ENCODE data around the gene TMPRSS13. TPM values are rescaled to one million over a fixed set of nuclear protein-coding genes. Genes with fewer than 3 reads are reported as not detected.
A peak's percentile ranks its signal among the peaks of the same experiment; 100 is the strongest.

The TMPRSS13 gene
- total RNA-seq, 4 donors from 2014 or later: 0.60 to 1.7 TPM; not detected in 2

DNA sequence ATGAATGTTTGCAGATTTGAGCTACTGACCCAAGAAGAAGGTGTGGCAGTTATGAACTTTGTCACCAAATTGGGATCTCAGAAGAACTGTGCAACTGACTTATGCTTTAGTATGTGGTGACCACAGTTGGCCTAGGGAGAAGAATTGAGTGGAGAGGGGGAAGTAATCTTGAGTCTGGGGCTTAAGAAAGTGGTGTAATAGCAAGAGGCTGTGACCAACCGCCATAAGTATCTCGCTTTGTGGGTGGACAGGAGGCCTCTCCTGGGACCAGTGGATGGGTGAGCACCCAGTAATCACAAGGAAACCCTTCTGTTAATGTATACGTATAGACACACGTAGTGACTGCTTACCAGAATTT, 44.3 kb upstream of the TMPRSS13 start:
- WGBS, 2 donors: 84 to 91% methylated on average over 4 of the region's 4 CpGs
- TF ChIP-seq POLR2A (IDR thresholded peaks at IDR 0.05): no peak
- TF ChIP-seq EP300 (IDR thresholded peaks at IDR 0.05): no peak
- TF ChIP-seq CTCF (IDR thresholded peaks at IDR 0.05): no peak
- H3K4me3 ChIP-seq: no peak overlapping the region
- no peaks in the 10 kb centered on the region for H3K27me3 ChIP-seq
- DNase-seq (ENCODE audit: low spot score in 2 of 2): no peak
- H3K9me3 ChIP-seq: no peaks in the 10 kb centered on the region
- no peak overlapping the region for H3K27ac ChIP-seq
- H3K4me1 ChIP-seq: peaks cover 0 to 5% (median 2%) of the 10 kb centered on the region in 4 donors
- no peaks in the 10 kb centered on the region for H3K36me3 ChIP-seq

DNA sequence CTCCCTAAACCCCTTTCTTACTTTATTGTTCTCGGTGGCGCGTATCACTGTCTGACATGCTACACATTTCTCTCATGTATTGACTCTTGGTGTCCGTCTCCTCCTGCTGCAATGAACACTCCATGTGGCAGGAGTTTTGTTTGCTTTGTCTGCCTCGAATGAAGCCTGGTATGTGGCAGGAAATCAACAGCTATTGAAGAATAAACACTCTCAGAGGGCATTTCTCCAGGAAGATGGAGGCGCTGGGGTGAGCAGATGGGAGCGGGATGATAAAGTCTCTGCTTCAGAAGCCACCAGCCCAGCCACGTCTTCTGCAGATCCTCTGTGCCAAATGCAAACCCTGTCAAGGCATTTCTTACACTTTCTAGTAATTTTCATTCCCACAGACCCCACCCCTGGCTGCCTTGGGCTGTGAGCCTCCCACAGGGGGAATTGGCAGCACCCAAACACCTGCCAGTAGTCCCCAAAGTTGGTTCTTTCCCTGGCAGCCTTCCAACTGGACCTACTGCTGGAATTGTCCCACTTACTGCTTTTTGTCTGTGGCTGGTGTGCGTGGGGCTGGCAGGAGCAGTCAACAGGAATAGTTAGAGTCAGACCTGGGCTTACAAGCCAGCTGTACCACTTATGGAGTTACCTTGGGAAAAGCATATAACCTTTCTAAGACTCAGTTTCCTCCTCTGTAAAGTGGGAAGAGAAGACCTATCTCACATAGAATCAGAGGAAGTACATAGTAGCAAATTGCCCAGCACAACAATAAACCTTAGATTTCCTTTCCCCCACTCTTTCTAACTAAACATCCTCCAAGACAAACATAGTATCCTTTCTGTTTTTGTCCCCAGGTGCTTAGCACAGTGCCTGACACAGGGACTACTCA, 43.7 kb upstream of the TMPRSS13 start:
- 52 to 62% methylated on average over 9 of the region's 9 CpGs for WGBS, 2 donors
- Histone ChIP-seq H3K36me3 (no peaks in the 10 kb centered on the region), H3K9me3 (no peaks in the 10 kb centered on the region), H3K27ac (no peak overlapping the region), H3K27me3 (no peaks in the 10 kb centered on the region), H3K4me3 (no peak overlapping the region), H3K4me1 (peaks cover 0 to 5% (median 2%) of the 10 kb centered on the region in 4 donors)
- TF ChIP-seq EP300 (IDR thresholded peaks at IDR 0.05) (no peak), POLR2A (IDR thresholded peaks at IDR 0.05) (no peak)
- DNase-seq (ENCODE audit: low spot score in 2 of 2): no peak

- no peaks in the 10 kb centered on the region for H3K9me3 ChIP-seq
These were observed 42.8 kb upstream of the TMPRSS13 start for GRCh38 chr11:117972044-117972443.

GRCh38 chr11:117970400-117971024, 41.3 kb upstream of the TMPRSS13 start:
- TF ChIP-seq CTCF (IDR thresholded peaks at IDR 0.05) (no peak), POLR2A (IDR thresholded peaks at IDR 0.05) (no peak), EP300 (IDR thresholded peaks at IDR 0.05) (no peak)
- Histone ChIP-seq H3K4me1 (peaks cover 0 to 5% (median 2%) of the 10 kb centered on the region in 4 donors), H3K27me3 (no peaks in the 10 kb centered on the region), H3K36me3 (no peaks in the 10 kb centered on the region), H3K4me3 (no peak overlapping the region), H3K27ac (no peak overlapping the region), H3K9me3 (no peaks in the 10 kb centered on the region)
- WGBS, 2 donors: 68 to 70% methylated on average over 4 of the region's 4 CpGs
- no peak for DNase-seq (ENCODE audit: low spot score in 2 of 2)

More at GRCh38 chr11:117972044-117972443, 42.8 kb upstream of the TMPRSS13 start:
- Histone ChIP-seq H3K36me3 (no peaks in the 10 kb centered on the region), H3K27ac (no peak overlapping the region), H3K4me3 (no peak overlapping the region), H3K27me3 (no peaks in the 10 kb centered on the region), H3K4me1 (peaks cover 0 to 5% (median 2%) of the 10 kb centered on the region in 4 donors)
- WGBS, 2 donors: 81 to 87% methylated on average over 10 of the region's 10 CpGs
- DNase-seq (ENCODE audit: low spot score in 2 of 2): peak in 1 of 2 donors; percentile 2
- TF ChIP-seq CTCF (IDR thresholded peaks at IDR 0.05): no peak
- no peak for TF ChIP-seq POLR2A (IDR thresholded peaks at IDR 0.05)
- no peak for TF ChIP-seq EP300 (IDR thresholded peaks at IDR 0.05)

DNA sequence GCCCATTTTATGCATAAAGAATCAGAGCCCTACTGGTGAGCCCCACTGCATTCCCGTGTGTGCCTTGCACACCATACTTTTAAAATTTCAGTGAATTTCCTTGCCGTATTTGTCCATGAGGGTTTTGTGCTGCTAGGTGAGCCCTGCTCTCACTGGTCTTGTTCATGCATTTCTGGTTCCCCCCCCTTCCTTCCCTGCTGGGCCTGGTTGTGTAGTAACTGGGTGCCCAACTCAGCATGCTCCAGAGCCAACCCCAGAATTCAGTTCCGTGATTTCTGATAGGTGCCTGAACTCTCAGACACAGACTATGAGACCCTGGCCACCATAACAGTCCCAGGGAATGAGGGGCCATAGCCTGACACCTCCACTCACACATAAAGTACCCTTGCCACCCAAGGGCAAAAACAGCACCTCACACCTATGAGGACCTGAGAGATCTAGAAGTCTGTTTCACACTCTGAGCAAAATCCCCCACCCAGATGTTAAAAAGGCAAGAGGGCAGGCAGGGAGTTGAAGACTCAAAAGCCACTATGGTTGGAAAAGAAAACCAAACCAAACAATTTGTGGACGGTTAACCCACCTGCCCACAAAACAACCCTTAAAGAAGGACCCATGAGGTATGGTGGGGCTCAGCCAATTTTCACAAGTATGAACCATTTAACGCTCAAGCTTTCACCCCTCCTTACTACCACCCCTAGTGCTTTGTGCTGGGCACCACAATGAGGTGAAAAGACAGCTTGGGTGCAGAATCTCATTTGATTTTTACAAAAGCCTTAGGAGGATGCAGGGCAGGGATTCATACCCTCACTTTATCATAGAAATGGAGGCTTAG, 40.2 kb upstream of the TMPRSS13 start:
- H3K4me1 ChIP-seq: peaks cover 0 to 5% (median 2%) of the 10 kb centered on the region in 4 donors
- no peaks in the 10 kb centered on the region for H3K27me3 ChIP-seq
- no peak overlapping the region for H3K27ac ChIP-seq
- H3K36me3 ChIP-seq: no peaks in the 10 kb centered on the region
- no peak overlapping the region for H3K4me3 ChIP-seq
- WGBS, 2 donors: 85 to 92% methylated on average over 5 of the region's 5 CpGs
- no peaks in the 10 kb centered on the region for H3K9me3 ChIP-seq
- TF ChIP-seq CTCF (IDR thresholded peaks at IDR 0.05) (no peak), POLR2A (IDR thresholded peaks at IDR 0.05) (no peak), EP300 (IDR thresholded peaks at IDR 0.05) (no peak)
- DNase-seq (ENCODE audit: low spot score in 2 of 2): no peak
